HG03558 (cell line): Measurements from ENCODE around the gene CRTAP.
"Not testable (repeated sequence)": the region's sequence is repeated elsewhere in the genome, so short reads cannot be mapped to it uniquely, and the experiment has no call there.

Experiments
- ATAC-seq: cut with Tn5 transposase; IDR thresholded peaks from one replicate; pipeline ENCODE4 v1.9.1; 2021; ENCODE audit warnings: moderate number of reproducible peaks; ENCODE audit not compliant: unreplicated experiment; ENCODE audit errors: extremely low read depth

Gene CRTAP

GRCh38 chr3:33171580-33171979, 57.8 kb downstream of the CRTAP start:
- ATAC-seq = no peak

GRCh38 chr3:33173103-33173502, 59.3 kb downstream of the CRTAP start:
- no peak for ATAC-seq

DNA sequence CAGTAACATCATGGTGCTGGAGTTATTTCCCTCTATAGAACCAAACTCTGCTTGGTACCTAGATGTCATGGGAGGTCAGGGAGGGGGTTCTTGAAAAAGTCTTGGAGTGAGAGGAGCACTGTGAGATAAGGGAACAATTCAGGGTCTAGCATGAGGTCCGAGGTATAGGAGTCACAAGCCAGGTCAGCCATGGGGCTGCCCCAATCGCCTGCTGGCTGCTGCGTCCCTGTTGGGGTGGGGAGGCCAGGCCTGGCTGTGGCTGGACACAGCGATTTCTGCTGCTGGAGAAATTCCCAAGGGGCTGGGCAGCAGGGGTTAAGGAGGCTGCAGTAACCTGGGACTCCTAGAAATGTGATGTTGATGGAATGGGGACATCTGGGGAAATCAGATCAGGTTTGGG, 59.9 kb downstream of the CRTAP start:
- ATAC-seq = no peak

DNA sequence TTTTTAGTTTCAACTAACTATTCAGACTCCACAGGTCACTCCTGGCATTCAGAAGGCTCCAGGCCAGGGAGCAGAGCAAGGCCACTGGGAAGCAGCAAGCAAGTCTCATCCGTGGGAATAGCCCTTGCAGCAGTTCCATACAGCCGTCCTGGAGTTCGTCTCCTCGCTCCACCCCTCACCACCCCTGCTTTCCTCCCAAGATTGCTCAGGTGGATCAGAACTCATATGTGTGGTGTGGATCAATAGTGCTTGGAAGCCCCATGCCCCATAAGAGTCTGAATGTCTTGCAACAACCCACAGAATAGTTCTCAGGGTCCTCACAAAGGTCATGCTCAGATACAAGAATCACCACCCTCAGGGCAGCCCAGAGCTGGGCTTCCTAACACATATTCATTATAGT, 60.3 kb downstream of the CRTAP start:
- ATAC-seq = no peak

DNA sequence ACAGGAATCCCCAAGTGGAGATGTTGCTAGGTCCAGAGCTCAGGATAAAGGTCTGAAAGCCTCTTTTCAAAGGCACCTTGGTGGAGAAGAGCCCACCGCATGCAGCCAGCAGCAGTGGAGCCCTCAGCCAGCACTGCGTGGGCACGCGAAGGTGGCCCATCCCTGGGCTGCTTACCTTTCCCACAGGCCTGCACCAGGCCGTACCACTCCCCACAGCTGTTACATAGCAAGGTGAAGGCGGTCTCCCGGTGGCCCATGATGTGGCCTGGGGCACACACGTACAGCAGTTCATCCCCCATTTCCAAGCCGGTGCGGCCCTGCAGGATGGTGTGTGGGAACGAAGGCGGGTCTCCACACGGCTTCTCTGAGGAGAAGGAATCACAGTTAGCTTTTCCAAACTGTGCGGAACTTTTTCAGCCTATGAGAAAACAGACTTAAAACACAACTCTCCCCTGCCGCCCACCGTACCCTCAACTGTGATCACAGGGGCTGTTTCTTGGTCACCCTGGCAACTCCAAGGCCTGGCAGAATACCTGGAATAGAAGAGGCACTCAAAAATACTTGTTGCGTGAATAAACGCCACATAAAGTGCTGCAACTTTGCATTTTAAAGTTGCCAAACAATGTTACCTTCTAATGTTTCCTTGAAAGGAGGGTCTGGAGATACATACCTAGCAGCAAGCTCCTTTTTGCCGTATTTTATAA, 61.0 kb downstream of the CRTAP start:
- ATAC-seq = no peak

DNA sequence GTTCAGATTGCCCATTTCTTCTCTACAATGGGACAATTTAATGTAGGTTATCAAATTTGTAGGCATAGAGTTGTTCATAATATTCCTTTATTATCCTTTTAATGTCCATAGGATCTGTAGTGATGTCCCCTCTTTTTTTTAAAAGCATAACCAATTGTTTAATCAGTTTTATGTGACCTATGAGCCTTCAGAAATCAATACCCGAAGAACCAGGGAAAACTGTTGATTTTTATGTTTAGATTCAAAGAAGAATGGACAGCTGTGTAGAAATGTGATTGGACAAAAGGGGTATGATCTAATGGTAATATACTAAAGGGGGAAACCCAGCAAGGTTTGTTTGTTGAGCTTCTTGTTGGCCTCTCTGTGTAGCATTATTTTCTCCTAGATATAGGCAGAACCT, 65.3 kb downstream of the CRTAP start:
- no peak for ATAC-seq

- ATAC-seq = no peak
Measured at GRCh38 chr3:33181229-33181628, 67.4 kb downstream of the CRTAP start.

GRCh38 chr3:33181641-33182040, 67.8 kb downstream of the CRTAP start:
- not testable (repeated sequence) for ATAC-seq

- no peak for ATAC-seq
Measured at GRCh38 chr3:33184863-33185262, 71.0 kb downstream of the CRTAP start.

- ATAC-seq = no peak
Measured at GRCh38 chr3:33186524-33187367, 72.9 kb downstream of the CRTAP start.

DNA sequence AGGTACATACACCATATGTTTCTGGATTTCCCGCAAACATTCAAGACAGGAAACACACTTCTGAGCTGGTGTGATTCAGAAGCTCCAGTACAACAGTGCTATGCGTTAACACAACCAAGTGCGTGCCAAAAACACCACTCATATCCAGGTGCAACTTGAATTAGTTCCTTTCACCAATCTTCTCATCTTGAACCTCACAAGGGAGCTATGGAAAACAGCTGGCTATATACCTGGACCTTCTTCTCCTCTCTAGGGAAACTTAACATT, 73.5 kb downstream of the CRTAP start:
- no peak for ATAC-seq

DNA sequence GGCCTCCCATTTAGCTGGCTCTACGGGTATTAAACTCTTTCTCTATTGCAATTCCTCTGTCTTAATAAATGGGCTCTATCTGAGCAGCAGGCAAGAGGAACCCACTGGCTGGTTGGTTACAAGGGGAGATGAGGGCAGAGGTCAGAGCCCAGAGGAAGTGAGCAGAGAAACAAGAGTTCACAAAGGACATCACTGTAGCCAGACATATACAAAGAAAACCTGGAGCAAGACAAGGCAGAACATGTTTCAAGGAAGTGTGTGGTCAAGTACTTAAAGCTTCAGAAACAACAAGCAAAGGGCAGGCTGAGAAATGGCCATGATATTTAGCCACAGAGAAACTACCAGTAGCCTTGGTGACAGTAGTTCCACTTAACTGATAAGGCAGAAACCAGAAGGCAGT, 80.5 kb downstream of the CRTAP start:
- ATAC-seq = no peak

- ATAC-seq = no peak
Measured at GRCh38 chr3:33196538-33196937, 82.7 kb downstream of the CRTAP start.
